Spleen (tissue), 11 donors: ENCODE results near the gene GRM1. TPM values are rescaled to one million over a fixed set of nuclear protein-coding genes. Genes with fewer than 3 reads are reported as not detected.

Experiments used
- DNase-seq: peaks from one replicate; pipeline ENCODE4 v3.0.0-alpha.2; 2020
- H3K27ac ChIP-seq, 8 donors: fragments of 200-600 bp; sonication (generic) in 7 of 8; 1 replicate in 4 of 8; 2 replicates in 4 of 8; pipeline versions ENCODE4 v1.5.0 to v1.8.0; 2016 to 2021; ENCODE audit warnings: inconsistent platforms in 4 of 8, mild to moderate bottlenecking in 4 of 8, moderate library complexity in 1 of 8
- H3K27me3 ChIP-seq, 7 donors: fragments of 200-600 bp; sonication (generic) in 6 of 7; replicated peaks in 1 of 7; 1 replicate in 4 of 7; 2 replicates in 3 of 7; pipeline versions ENCODE4 v1.5.0 to v1.8.0; 2016 to 2021; ENCODE audit warnings: inconsistent platforms in 3 of 7, mild to moderate bottlenecking in 1 of 7
- H3K36me3 ChIP-seq, 6 donors: fragments of 200-600 bp; sonication (generic) in 5 of 6; 1 replicate in 4 of 6; 2 replicates in 2 of 6; pipeline versions ENCODE4 v1.5.0 to v1.8.0; 2016 to 2021; ENCODE audit warnings: inconsistent platforms in 2 of 6
- H3K4me1 ChIP-seq, 6 donors: fragments of 200-600 bp; sonication (generic) in 5 of 6; 1 replicate in 3 of 6; 2 replicates in 3 of 6; pipeline versions ENCODE4 v1.5.0 to v1.8.0; 2016 to 2021; ENCODE audit warnings: inconsistent platforms in 3 of 6
- H3K4me3 ChIP-seq, 8 donors: fragments of 200-600 bp; sonication (generic) in 7 of 8; 1 replicate in 4 of 8; 2 replicates in 4 of 8; pipeline versions ENCODE4 v1.5.0 to v1.8.0; 2016 to 2021; ENCODE audit warnings: inconsistent platforms in 4 of 8, mild to moderate bottlenecking in 4 of 8, moderate library complexity in 2 of 8
- H3K9me3 ChIP-seq, 8 donors: fragments of 200-600 bp; sonication (generic) in 7 of 8; 1 replicate in 4 of 8; 2 replicates in 4 of 8; pipeline versions ENCODE4 v1.5.0 to v1.8.0; 2016 to 2021; ENCODE audit warnings: inconsistent platforms in 4 of 8
- CTCF ChIP-seq, 11 experiments: fragments of 200-600 bp in 7 of 11; fragments of 450-650 bp in 4 of 11; sonication (generic) in 4 of 11; IDR thresholded peaks in 8 of 11; conservative IDR thresholded peaks in 3 of 11; 1 replicate in 7 of 11; 2 replicates in 4 of 11; pipeline versions ENCODE4 v1.4.0 to v1.8.0; 2016 to 2021; ENCODE audit warnings: antibody characterized with exemption in 11 of 11, inconsistent platforms in 4 of 11, mild to moderate bottlenecking in 1 of 11
- POLR2A ChIP-seq, 3 donors: fragments of 450-650 bp; IDR thresholded peaks; one replicate each; pipeline ENCODE4 v1.5.1; 2017; ENCODE audit warnings: antibody characterized with exemption in 3 of 3, mild to moderate bottlenecking in 1 of 3
- POLR2AphosphoS5 ChIP-seq, 3 donors: sonication (generic); formaldehyde crosslinking; IDR thresholded peaks; one replicate each; pipeline ENCODE4 v1.5.1; 2017; ENCODE audit warnings: antibody characterized with exemption in 3 of 3
- WGBS, 5 donors: extraction: QIAGEN DNeasy Blood & Tissue Kit in 3 of 5; methylation state at CpG; one replicate each; pipeline versions ENCODE4 v1.1.5 to v1.1.7; 2013 to 2018; 5-methylcytosine and 5-hydroxymethylcytosine counted together
- intact Hi-C: fragments of 100-400 bp; cut with DNase I; formaldehyde crosslinking; loops from one replicate; pipeline ENCODE4 v1.15.0; 2023; ENCODE audit warnings: low total_unique reads
- polyA plus RNA-seq, 3 donors: library from polyadenylated mRNA; stranded (reverse); fragments of 200-250 nt; gene quantifications; one replicate each; pipeline ENCODE4 v1.2.1, GENCODE V29; 2013
- total RNA-seq, 7 donors: library from RNA; depleted of rRNA in 3 of 7; stranded (reverse); fragments of >200 nt in 3 of 7; fragmentation: NEBNext Ultra II Directional in 4 of 7; extraction: Animal tissue kit (Norgen Biotek cat#: 25700) in 4 of 7; gene quantifications; one replicate each; pipeline versions ENCODE4 v1.1.0 to v1.2.1, GENCODE V29; 2016 to 2021
- donor health status: healthy with polysubstance abuse.
- donor health status: DM: no; HTN: no; CAD: no; lungs with moderate emphysema.
- donor health status: DM: no; HTN: no; CAD: no.
- donor health status: Bipolar disorder and iron deficiency.
- donor health status: healthy.
- donor health status: DM: no; HTN: no; CAD: no.
- donor health status: DM: yes; HTN: yes; CAD: no.

The GRM1 gene
- total and polyA plus RNA-seq, 10 donors = under 0.01 to 0.19 (median 0.09) TPM; not detected in 3

GRCh38 chr6:146282837-146283236 is 254.0 kb downstream of the GRM1 start:
- no peaks in the 10 kb centered on the region for H3K9me3 ChIP-seq
- intact Hi-C loops = no loop called here
- no peaks in the 10 kb centered on the region for H3K36me3 ChIP-seq
- no peak for TF ChIP-seq POLR2AphosphoS5 (IDR thresholded peaks at IDR 0.05)
- TF ChIP-seq CTCF (IDR thresholded peaks at IDR 0.05 in 8 of 11, conservative IDR thresholded peaks at IDR 0.05 in 3 of 11) = no peak
- no peak for TF ChIP-seq POLR2A (IDR thresholded peaks at IDR 0.05)
- 79 to 95% (median 90%) methylated on average over 2 of the region's 2 CpGs for WGBS, 5 donors
- no peak overlapping the region for H3K27ac ChIP-seq
- H3K27me3 ChIP-seq = no peaks in the 10 kb centered on the region
- H3K4me3 ChIP-seq = no peak overlapping the region
- no peak for DNase-seq
- peaks cover 0 to 10% (median 0%) of the 10 kb centered on the region in 6 donors for H3K4me1 ChIP-seq

DNA sequence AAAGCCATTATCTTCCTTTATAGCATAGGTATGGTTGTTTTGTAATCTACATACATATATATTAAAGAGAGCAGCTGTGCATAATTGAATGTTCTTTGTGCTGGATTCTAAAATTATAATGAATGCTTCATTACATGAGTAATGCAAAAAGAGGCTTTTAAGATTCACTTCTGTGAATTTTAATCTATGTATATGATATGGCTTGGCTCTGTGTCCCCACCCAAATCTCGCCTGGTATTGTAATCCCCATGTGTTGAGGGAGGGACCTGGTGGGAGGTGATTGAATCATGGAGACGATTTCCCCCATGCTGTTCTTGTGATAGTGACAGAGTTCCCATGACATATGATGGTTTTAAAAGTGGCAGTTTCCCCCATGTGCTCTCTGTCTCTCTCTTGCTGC is 255.4 kb downstream of the GRM1 start:
- 77 to 90% (median 84%) methylated on average over 2 of the region's 2 CpGs for WGBS, 5 donors
- TF ChIP-seq POLR2AphosphoS5 (IDR thresholded peaks at IDR 0.05) (no peak), POLR2A (IDR thresholded peaks at IDR 0.05) (no peak), CTCF (IDR thresholded peaks at IDR 0.05 in 8 of 11, conservative IDR thresholded peaks at IDR 0.05 in 3 of 11) (no peak)
- intact Hi-C loops = no loop called here
- Histone ChIP-seq H3K27me3 (no peaks in the 10 kb centered on the region), H3K9me3 (no peaks in the 10 kb centered on the region), H3K36me3 (no peaks in the 10 kb centered on the region), H3K4me3 (no peak overlapping the region), H3K4me1 (peaks cover 0 to 10% (median 0%) of the 10 kb centered on the region in 6 donors), H3K27ac (no peak overlapping the region)
- DNase-seq = no peak

- intact Hi-C loops = no loop called here
- H3K4me1 ChIP-seq = peaks cover 0 to 25% (median 2%) of the 10 kb centered on the region in 6 donors
- H3K27me3 ChIP-seq = no peaks in the 10 kb centered on the region
- H3K36me3 ChIP-seq = no peaks in the 10 kb centered on the region
- H3K27ac ChIP-seq = peak overlapping the region in 1 of 8 donors; percentile 5
- H3K4me3 ChIP-seq = no peak overlapping the region
- DNase-seq = no peak
- WGBS, 5 donors = 32 to 48% (median 36%) methylated on average over 3 of the region's 3 CpGs
- TF ChIP-seq CTCF (IDR thresholded peaks at IDR 0.05 in 8 of 11, conservative IDR thresholded peaks at IDR 0.05 in 3 of 11) (no peak), POLR2A (IDR thresholded peaks at IDR 0.05) (no peak), POLR2AphosphoS5 (IDR thresholded peaks at IDR 0.05) (no peak)
- H3K9me3 ChIP-seq = no peaks in the 10 kb centered on the region
Measured at GRCh38 chr6:146286961-146287360, 258.1 kb downstream of the GRM1 start.

DNA sequence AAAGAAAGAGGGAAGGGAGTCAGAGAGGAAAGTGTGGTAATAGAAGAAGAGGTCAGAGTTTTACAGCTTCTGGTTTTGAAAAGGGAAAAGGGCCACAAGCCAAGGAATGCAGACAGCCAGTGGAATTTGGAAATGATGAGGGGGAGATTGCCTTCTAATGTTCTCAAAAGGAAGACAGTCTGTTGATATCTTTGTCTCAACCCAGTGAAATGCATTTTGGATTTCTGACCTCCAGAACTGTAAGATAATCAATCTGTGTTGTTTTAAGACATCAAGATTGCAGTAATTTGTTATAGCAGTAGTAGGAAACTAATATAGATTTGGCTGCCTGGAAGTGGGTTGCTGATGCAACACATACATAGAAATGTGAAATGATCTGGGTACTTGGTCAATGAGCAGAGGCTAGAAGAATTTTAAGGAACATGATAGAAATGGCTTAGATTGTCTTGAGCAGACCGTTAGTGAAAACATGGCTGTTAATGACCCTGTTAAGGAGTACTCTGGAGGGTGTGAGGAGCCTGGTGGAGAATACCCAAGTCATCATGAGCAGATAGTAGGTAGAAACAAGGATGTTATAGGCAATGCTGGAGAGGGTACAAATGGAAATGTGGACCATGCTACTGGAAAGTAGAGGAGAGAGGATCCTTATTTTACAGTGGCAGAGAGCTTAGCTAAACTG is 259.0 kb downstream of the GRM1 start:
- peak overlapping the region in 1 of 8 donors; percentile 5 for H3K27ac ChIP-seq
- no peaks in the 10 kb centered on the region for H3K9me3 ChIP-seq
- no peak overlapping the region for H3K4me3 ChIP-seq
- TF ChIP-seq POLR2AphosphoS5 (IDR thresholded peaks at IDR 0.05) = no peak
- WGBS, 5 donors = 50 to 82% (median 61%) methylated on average over 1 of the region's 1 CpG
- no peaks in the 10 kb centered on the region for H3K36me3 ChIP-seq
- no peak for DNase-seq
- H3K4me1 ChIP-seq = peaks cover 0 to 25% (median 2%) of the 10 kb centered on the region in 6 donors
- intact Hi-C loops = no loop called here
- H3K27me3 ChIP-seq = no peaks in the 10 kb centered on the region
